Retinal pigment epithelial cell (primary cell): ENCODE results near the gene L3MBTL1.

Experiments used
- DNase-seq: peaks from one replicate; pipeline ENCODE4 v3.0.0-alpha.2; 2010; ENCODE audit warnings: low read depth
- H3K4me3 ChIP-seq: 2 replicates; pipeline ENCODE4 v1.5.1; 2011; ENCODE audit warnings: mild to moderate bottlenecking, low read length, control low read depth, moderate library complexity
- TF ChIP-seq, protein P1 (sequence below): conservative IDR thresholded peaks from 2 replicates; pipeline ENCODE4 v1.5.1; 2011; ENCODE audit warnings: low read depth, low read length, control low read depth, inconsistent platforms

L3MBTL1 gene

DNA sequence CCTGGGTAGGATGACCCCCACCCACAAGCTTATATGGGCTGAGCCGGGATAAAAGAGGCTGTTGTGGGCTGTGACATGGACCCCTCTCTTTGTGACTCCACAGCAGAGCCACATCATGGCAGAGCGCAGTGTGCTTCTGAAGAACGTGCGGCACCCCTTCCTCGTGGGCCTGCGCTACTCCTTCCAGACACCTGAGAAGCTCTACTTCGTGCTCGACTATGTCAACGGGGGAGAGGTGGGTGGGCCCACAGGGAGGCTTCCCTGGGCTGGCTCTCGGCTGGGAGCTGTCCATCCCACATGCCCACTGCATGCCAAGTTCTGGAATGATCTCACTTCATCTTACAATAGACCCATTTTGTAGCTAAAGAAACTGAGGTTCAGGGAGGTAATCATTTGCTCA lies 61.8 kb downstream of the L3MBTL1 start:
- no peak overlapping the region for H3K4me3 ChIP-seq
- no peak for DNase-seq
- TF ChIP-seq, protein P1, sequence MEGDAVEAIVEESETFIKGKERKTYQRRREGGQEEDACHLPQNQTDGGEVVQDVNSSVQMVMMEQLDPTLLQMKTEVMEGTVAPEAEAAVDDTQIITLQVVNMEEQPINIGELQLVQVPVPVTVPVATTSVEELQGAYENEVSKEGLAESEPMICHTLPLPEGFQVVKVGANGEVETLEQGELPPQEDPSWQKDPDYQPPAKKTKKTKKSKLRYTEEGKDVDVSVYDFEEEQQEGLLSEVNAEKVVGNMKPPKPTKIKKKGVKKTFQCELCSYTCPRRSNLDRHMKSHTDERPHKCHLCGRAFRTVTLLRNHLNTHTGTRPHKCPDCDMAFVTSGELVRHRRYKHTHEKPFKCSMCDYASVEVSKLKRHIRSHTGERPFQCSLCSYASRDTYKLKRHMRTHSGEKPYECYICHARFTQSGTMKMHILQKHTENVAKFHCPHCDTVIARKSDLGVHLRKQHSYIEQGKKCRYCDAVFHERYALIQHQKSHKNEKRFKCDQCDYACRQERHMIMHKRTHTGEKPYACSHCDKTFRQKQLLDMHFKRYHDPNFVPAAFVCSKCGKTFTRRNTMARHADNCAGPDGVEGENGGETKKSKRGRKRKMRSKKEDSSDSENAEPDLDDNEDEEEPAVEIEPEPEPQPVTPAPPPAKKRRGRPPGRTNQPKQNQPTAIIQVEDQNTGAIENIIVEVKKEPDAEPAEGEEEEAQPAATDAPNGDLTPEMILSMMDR = no peak

DNA sequence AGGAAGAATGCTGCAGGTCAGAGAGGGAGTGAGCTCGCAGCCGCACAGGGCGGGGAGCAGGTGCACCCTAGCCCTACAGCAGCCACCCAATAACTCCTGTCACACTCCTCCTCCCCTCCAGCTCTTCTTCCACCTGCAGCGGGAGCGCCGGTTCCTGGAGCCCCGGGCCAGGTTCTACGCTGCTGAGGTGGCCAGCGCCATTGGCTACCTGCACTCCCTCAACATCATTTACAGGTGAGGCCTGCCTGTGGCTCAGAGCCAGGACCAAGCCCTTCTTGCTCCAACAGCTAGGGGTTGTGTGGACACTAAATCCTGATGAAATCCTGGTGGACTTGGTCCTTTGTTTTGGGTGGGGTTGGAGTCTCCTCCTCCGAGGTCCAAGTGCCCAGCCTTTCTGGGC lies 63.0 kb downstream of the L3MBTL1 start:
- TF ChIP-seq, protein P1 = no peak
- no peak overlapping the region for H3K4me3 ChIP-seq
- no peak for DNase-seq

DNA sequence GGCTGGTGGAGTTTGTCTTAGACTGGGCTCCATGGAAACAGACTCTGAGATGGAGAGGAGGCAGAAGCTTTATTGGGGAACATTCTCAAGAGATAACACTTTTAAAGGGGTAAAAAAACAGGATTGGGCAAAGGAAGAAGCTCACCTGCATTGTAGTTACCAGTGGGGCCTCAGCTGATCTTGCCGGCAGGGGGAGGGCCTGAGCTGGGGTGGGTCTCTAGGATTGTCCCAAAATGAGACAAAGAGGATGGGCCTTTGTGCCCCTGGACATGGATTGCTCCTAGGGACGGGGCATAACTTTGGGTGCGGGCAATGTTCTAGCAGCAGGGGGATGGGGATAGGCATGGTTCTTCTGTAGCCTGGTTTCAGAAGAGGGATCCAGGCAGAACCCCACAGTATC lies 63.8 kb downstream of the L3MBTL1 start:
- no peak for DNase-seq
- H3K4me3 ChIP-seq = no peak overlapping the region
- TF ChIP-seq, protein P1 = no peak

DNA sequence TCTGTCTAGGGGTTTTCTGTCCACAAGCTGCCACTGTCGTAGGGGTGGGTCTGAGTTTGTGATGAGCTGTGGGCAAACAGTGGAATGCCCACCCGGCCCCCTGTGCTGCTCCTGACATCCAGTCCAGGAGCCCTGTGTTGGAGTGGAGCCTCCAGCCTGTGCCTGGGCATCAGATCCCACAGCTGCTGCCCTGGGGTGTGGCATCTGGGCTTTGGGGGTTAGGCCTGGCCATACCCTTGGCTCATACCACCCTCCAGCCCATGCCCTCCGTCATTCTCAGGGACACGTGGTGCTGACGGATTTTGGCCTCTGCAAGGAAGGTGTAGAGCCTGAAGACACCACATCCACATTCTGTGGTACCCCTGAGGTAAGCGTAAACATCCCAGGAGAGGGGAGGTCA lies 64.3 kb downstream of the L3MBTL1 start:
- no peak overlapping the region for H3K4me3 ChIP-seq
- no peak for DNase-seq
- TF ChIP-seq, protein P1 = no peak

DNA sequence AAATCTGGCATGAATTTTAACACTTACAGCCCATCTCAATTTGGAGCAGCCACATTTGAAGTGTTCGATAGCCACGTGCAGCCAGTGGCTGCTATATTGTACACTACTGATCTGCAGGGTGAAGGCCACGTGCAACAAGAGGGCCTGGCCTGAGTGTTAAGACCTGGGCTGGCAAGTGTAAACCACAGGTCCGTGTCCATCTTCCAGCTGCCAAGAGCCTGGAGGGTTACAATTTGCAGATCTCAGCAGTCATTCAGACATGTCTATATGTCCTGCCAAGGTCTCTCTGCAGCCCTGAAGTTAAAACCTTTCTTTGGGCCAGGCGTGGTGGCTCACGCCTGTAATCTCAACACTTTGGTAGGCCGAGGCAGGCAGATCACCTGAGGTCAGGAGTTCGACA lies 65.4 kb downstream of the L3MBTL1 start:
- DNase-seq = no peak
- H3K4me3 ChIP-seq = no peak overlapping the region
- TF ChIP-seq, protein P1 = no peak

DNA sequence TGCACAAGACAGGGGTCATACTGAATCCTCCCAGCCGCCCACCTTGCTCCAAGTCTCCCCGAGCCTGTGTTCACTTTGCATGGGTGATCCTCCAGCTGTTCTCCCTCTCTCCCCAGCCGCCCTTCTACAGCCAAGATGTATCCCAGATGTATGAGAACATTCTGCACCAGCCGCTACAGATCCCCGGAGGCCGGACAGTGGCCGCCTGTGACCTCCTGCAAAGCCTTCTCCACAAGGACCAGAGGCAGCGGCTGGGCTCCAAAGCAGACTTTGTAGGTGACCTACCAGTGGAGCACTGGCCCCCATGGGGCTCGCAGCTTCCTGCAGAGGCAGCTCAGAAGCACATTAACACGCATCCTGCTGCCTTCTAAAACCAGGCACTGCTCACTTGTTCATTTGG lies 68.6 kb downstream of the L3MBTL1 start:
- no peak overlapping the region for H3K4me3 ChIP-seq
- DNase-seq = no peak
- TF ChIP-seq, protein P1 = no peak

DNA sequence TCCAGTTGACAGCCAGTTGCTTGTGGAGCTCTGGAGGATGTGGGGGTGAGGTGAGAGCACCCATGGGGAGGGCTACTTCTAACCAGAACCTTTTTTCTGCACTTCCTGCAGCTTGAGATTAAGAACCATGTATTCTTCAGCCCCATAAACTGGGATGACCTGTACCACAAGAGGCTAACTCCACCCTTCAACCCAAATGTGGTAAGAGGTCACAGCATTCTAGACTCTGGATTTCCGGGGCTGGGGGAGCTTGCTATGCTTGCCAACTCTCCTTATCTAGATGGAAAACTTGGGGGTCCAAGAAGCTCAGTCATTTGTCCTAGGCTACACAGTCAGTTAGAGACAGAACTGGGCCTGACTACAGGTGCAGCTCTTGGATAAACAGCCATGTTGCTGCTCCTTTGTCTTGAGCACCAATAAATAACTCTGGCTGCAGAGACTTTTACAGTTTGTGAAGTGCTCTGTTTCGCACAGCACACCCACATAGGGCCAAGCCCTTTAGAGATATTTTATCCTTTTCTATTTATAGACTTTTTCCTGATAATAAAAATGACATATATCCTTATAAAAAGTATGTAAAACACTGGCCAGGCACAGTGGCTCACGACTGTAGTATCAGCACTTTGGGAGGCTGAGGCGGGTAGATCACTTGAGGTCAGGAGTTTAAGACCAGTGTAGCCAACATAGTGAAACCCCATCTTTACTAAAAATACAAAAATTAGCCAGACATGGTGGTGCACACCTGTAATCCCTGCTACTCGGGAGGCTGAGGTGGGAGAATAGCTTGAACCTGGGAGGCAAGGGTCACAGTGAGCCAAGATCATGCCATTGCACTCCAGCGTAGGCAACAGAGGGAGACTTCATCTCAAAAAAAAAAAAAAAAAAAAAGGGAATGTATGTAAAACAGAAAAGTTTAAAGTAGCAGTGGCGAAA lies 72.6 kb downstream of the L3MBTL1 start:
- TF ChIP-seq, protein P1 = no peak
- DNase-seq = no peak
- H3K4me3 ChIP-seq = no peak overlapping the region
